Nephron (organoid): ENCODE results near the gene SLC43A2.

Experiments
- H3K27ac Mint-ChIP-seq, 3 experiments: 2 replicates each; pipeline ENCODE4 v1.8.0; 2020; ENCODE audit warnings: mixed read lengths in 3 of 3, mild to moderate bottlenecking in 2 of 3, moderate library complexity in 1 of 3
- H3K27me3 Mint-ChIP-seq: 2 replicates; pipeline ENCODE4 v1.8.0; 2021; ENCODE audit warnings: low read depth, mild to moderate bottlenecking, moderate library complexity, mixed read lengths
- H3K36me3 Mint-ChIP-seq: 2 replicates; pipeline ENCODE4 v1.8.0; 2020; ENCODE audit warnings: low read depth, mixed read lengths
- H3K4me1 Mint-ChIP-seq: 2 replicates; pipeline ENCODE4 v1.8.0; 2020; ENCODE audit warnings: mixed read lengths
- H3K4me3 Mint-ChIP-seq, 3 experiments: 2 replicates each; pipeline ENCODE4 v1.8.0; 2020; ENCODE audit warnings: mild to moderate bottlenecking in 3 of 3, mixed read lengths in 3 of 3, moderate library complexity in 2 of 3
- H3K9me3 Mint-ChIP-seq: 2 replicates; pipeline ENCODE4 v1.8.0; 2020; ENCODE audit warnings: mixed read lengths
- TF ChIP-seq, protein P1 (sequence below), 3 experiments: fragments of 200-600 bp; sonication (generic); IDR thresholded peaks; one replicate each; pipeline ENCODE4 v1.5.0; 2021; ENCODE audit warnings: antibody characterized with exemption in 3 of 3; ENCODE audit not compliant: unreplicated experiment in 3 of 3

SLC43A2 gene

DNA sequence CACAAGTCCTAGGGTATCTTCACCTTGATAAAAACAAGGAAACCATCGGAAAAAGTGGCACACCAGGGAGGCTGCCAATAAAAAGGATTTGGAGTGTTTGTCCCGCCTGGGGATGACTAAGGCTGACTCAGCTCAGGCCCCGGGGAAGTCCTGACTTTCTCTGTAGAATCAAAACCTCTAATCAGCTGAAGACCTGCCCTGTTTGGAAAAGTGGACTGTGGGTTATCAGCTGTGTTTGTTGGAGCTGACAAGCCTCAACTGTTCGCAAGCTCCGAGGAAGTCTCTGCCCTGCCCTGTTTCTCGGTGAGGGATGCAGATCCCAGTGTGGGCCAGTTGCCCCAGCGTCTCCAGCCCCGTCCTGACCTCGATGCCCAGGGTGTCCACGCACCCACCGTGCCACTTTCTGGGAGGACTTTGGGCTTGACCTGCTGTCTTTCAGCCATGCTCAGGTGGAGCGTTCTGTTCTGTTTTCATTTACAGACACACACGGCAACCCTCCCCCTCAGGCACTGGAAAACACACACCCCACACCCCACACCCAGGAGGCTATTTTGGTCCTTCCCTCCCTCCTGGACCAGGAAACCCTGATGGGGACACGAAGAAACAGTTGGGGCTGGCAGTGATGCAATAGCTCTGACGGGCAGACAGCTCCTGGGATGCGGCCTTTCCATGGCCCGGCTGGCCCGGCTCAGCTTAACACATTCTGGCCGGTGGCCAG is 38.4 kb downstream of the SLC43A2 start:
- Mint-ChIP-seq H3K4me1 (peaks cover 19% of the 10 kb centered on the region), H3K27me3 (peaks cover 4% of the 10 kb centered on the region), H3K4me3 (no peak overlapping the region), H3K27ac (no peak overlapping the region), H3K36me3 (no peaks in the 10 kb centered on the region), H3K9me3 (no peaks in the 10 kb centered on the region)
- TF ChIP-seq, protein P1, sequence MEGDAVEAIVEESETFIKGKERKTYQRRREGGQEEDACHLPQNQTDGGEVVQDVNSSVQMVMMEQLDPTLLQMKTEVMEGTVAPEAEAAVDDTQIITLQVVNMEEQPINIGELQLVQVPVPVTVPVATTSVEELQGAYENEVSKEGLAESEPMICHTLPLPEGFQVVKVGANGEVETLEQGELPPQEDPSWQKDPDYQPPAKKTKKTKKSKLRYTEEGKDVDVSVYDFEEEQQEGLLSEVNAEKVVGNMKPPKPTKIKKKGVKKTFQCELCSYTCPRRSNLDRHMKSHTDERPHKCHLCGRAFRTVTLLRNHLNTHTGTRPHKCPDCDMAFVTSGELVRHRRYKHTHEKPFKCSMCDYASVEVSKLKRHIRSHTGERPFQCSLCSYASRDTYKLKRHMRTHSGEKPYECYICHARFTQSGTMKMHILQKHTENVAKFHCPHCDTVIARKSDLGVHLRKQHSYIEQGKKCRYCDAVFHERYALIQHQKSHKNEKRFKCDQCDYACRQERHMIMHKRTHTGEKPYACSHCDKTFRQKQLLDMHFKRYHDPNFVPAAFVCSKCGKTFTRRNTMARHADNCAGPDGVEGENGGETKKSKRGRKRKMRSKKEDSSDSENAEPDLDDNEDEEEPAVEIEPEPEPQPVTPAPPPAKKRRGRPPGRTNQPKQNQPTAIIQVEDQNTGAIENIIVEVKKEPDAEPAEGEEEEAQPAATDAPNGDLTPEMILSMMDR (IDR thresholded peaks at IDR 0.05; ENCODE audit: unreplicated experiment in 3 of 3) = no peak

DNA sequence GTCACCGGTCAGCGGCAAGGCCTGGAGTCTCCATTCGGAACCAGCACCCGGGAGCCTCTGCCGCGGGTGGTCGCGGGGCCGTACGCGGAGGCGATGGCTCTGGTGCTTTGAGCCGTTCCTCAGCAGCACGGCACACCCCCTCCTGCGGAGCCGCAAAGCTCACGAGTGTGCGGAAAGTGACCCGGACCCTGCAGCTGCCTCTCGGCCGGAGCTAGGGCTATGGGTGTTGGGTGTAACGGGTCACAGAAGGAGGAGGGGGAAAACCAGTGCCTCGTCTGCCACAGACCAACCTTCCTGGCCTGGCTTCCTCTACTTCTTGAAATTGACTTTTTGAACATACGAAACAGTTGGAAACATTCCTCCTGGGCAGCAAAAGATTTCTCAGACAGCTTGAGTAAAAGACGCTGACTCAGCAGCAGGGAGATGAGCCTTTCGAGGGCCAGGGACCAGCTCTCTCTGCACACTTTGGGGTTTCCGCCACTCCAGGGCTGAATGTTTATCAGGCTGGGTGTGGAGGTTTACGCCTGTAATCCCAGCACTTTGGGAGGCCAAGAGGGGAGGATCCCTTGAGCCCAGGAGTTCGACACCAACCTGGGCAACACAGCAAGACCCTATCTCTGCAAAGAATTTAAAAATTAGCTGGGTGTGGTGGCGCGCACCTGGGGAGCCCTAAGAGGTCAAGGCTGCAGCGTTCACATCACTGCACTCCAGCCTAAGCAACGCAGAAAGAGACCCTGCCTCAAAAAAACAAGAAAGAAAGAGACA is 39.6 kb downstream of the SLC43A2 start:
- H3K9me3 Mint-ChIP-seq = no peaks in the 10 kb centered on the region
- no peak overlapping the region for H3K4me3 Mint-ChIP-seq
- H3K36me3 Mint-ChIP-seq = no peaks in the 10 kb centered on the region
- peaks cover 4% of the 10 kb centered on the region for H3K27me3 Mint-ChIP-seq
- TF ChIP-seq, protein P1 (IDR thresholded peaks at IDR 0.05; ENCODE audit: unreplicated experiment in 3 of 3) = no peak
- H3K4me1 Mint-ChIP-seq = peaks cover 19% of the 10 kb centered on the region
- peak overlapping the region in 1 of 3 experiments; percentile 86 for H3K27ac Mint-ChIP-seq

DNA sequence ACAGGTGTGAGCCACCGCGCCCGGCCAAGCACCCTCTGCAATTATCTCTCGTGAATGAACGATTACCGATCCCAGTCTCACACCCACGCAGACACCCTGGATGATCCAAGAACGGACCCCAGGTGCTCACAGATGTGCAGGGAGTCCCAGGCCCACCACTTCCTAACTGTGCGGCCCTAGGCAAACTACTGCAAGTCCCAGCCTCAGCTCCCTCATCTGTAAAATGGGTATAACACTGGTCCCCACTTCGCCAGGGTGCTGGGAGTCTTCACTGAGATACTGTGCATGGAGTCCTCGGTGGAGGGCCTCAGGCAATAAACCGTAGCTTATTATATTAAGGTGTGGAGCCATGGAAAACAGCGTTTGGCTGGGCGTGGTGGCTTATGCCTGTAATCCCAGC is 44.5 kb downstream of the SLC43A2 start:
- Mint-ChIP-seq H3K9me3 (no peaks in the 10 kb centered on the region), H3K36me3 (no peaks in the 10 kb centered on the region), H3K4me3 (no peak overlapping the region), H3K4me1 (peaks cover 13% of the 10 kb centered on the region), H3K27me3 (peaks cover 4% of the 10 kb centered on the region), H3K27ac (no peak overlapping the region)
- TF ChIP-seq, protein P1 (IDR thresholded peaks at IDR 0.05; ENCODE audit: unreplicated experiment in 3 of 3) = no peak

DNA sequence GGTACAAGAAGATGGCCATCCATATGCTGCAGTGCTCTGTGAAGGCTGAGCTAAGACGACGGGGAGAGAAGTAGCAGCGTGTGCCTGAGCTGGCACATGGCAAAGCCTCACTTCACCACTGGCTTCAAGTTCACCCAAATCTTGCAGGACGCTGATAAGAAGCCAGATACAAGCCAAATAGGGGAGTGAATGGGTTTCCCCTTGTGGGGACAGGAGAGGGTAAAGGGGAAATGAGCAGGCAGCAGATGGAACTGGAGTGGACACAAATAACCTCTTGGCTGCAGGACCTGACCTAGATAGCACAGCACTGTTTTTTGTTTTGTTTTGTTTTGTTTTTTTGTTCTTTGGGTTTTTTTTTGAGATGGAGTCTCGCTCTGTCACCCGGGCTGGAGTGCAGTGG is 45.1 kb downstream of the SLC43A2 start:
- TF ChIP-seq, protein P1 (IDR thresholded peaks at IDR 0.05; ENCODE audit: unreplicated experiment in 3 of 3) = no peak
- Mint-ChIP-seq H3K27ac (no peak overlapping the region), H3K9me3 (no peaks in the 10 kb centered on the region), H3K36me3 (no peaks in the 10 kb centered on the region), H3K4me3 (no peak overlapping the region), H3K27me3 (peaks cover 4% of the 10 kb centered on the region), H3K4me1 (peaks cover 9% of the 10 kb centered on the region)

DNA sequence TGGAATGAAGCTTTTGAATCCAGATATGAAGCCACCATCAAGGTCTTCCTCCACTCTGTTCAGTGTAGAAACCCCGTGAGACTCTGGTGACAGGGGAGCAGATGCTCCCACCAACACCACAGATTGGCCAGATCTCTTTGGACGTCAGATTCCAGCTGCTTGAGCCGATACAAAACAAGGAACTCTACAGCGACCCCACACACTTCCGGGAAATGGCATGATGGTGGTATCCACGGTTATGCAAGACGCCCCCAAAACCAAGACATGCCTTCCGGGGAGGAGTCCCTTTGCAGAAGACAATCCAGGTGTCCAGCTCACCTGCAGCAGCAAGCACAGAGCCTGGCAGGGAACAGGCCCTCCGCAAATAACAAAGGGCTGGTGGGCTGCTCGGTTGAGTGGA is 46.3 kb downstream of the SLC43A2 start:
- H3K4me3 Mint-ChIP-seq = no peak overlapping the region
- TF ChIP-seq, protein P1 (IDR thresholded peaks at IDR 0.05; ENCODE audit: unreplicated experiment in 3 of 3) = no peak
- no peaks in the 10 kb centered on the region for H3K36me3 Mint-ChIP-seq
- no peak overlapping the region for H3K27ac Mint-ChIP-seq
- H3K9me3 Mint-ChIP-seq = no peaks in the 10 kb centered on the region
- H3K27me3 Mint-ChIP-seq = peaks cover 4% of the 10 kb centered on the region
- H3K4me1 Mint-ChIP-seq = peaks cover 9% of the 10 kb centered on the region
